ENCODE data around the gene CDK9. TPM values are rescaled to one million over a fixed set of nuclear protein-coding genes. Genes with fewer than 3 reads are reported as not detected.

Gene CDK9
- total RNA-seq, 1 experiment from 2014 or later, result 48.7 TPM

DNA sequence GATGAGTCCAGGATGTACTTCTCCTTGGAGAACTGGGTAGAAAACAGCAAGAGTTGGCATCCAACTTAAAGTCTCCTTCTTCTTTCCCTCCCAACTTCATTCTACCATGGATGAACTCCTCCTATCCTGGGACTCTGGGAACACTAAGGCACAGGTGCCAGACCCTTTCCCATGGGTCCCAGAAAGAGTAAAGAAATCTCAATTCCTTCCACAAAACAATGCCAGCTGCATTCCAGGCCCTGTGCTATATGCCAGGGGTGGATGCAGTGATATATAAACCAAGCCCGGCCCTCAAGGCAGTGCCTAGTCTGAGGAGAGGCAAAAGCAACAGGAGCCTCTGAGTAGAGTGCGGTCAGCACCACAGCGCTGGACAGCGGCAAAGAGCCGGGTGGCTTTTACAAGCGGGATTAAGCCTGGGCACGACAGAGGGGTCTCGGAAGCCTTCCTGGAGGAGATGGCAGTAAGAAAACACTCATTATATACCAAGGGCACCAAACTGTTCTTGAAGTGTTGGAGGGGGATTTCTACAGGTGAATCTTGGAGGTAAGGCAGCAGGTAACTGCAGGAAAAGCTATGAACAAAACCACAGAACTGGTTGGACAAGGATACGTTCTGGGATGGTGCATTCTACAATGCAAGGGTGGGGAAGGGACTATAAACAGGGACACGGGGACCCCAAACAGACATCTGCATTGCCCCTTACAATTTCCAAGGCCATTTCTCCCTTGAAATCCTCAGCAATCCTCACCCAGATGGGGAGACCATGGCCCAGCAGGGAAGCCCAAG lies 34.4 kb upstream of the CDK9 start:
- no peaks in the 10 kb centered on the region for H3K9me3 ChIP-seq (ENCODE audit: control insufficient read depth, insufficient read depth, low read depth, low read length)
- ChIA-PET POLR2A (no interaction called here), CTCF (no interaction called here)
- H3K27me3 ChIP-seq (ENCODE audit: control insufficient read depth, insufficient read depth, low read length), result peaks cover 2% of the 10 kb centered on the region; the same call in 1 of the 2 replicates
- H3K27ac ChIP-seq (ENCODE audit: low read length), result no peak overlapping the region
- H3K36me3 ChIP-seq (ENCODE audit: control insufficient read depth, insufficient read depth, low read length), result no peaks in the 10 kb centered on the region
- DNase-seq (ENCODE audit: low read depth, low spot score) (no peak), ATAC-seq (no peak)
- intact Hi-C loops (cut with micrococcal nuclease; ENCODE audit: unreplicated experiment), result no loop called here
- no TSS peak for BruUV-seq (replicated peaks)
- TF ChIP-seq, protein P1, sequence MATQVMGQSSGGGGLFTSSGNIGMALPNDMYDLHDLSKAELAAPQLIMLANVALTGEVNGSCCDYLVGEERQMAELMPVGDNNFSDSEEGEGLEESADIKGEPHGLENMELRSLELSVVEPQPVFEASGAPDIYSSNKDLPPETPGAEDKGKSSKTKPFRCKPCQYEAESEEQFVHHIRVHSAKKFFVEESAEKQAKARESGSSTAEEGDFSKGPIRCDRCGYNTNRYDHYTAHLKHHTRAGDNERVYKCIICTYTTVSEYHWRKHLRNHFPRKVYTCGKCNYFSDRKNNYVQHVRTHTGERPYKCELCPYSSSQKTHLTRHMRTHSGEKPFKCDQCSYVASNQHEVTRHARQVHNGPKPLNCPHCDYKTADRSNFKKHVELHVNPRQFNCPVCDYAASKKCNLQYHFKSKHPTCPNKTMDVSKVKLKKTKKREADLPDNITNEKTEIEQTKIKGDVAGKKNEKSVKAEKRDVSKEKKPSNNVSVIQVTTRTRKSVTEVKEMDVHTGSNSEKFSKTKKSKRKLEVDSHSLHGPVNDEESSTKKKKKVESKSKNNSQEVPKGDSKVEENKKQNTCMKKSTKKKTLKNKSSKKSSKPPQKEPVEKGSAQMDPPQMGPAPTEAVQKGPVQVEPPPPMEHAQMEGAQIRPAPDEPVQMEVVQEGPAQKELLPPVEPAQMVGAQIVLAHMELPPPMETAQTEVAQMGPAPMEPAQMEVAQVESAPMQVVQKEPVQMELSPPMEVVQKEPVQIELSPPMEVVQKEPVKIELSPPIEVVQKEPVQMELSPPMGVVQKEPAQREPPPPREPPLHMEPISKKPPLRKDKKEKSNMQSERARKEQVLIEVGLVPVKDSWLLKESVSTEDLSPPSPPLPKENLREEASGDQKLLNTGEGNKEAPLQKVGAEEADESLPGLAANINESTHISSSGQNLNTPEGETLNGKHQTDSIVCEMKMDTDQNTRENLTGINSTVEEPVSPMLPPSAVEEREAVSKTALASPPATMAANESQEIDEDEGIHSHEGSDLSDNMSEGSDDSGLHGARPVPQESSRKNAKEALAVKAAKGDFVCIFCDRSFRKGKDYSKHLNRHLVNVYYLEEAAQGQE (IDR thresholded peaks at IDR 0.05; ENCODE audit: insufficient read depth in 1 of 2, low read depth in 2 of 2, low read length in 1 of 2), result peak; percentile 94 to 96
- TF ChIP-seq POLR2AphosphoS5 (IDR thresholded peaks at IDR 0.05; ENCODE audit: low read depth, low read length), result no peak
- no peak overlapping the region for H3K4me3 ChIP-seq (ENCODE audit: low read depth in 2 of 2, low read length in 2 of 2)
- in situ Hi-C loops (cut with HindIII; ENCODE audit: low pct_unique_long_range_greater_than_20kb, low sequenced_read_pairs), result no loop called here
- no peaks in the 10 kb centered on the region for H3K4me1 ChIP-seq (ENCODE audit: control insufficient read depth, insufficient read depth, low read length)

DNA sequence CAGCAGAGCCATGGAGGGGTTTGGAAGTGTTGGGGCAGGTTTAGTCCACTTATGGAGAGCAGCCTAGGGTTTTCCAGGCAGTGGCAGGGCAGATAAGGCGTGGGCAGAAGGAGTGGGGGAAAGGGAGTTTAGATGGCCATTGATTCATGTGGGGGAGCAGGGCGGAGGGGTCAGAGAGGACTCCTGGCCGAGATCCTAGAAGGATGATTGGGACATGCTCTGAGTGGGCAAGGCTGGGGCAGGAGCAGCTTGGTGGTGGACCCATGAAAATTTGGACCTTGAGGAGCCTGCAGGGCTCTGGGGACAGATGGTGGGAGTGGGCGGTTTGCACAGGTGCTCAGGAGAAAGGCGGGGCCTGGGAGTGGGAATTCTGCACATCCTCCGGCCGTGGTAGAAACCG lies 32.7 kb upstream of the CDK9 start:
- ATAC-seq, result no peak
- in situ Hi-C loops (cut with HindIII; ENCODE audit: low pct_unique_long_range_greater_than_20kb, low sequenced_read_pairs), result no loop called here

More for the DNA sequence above, 32.7 kb upstream of the CDK9 start:
- H3K4me1 ChIP-seq (ENCODE audit: control insufficient read depth, insufficient read depth, low read length), result no peaks in the 10 kb centered on the region
- no peak for TF ChIP-seq SIN3A (IDR thresholded peaks at IDR 0.05; ENCODE audit: borderline replicate concordance, insufficient read depth, low read depth, low read length)
- TF ChIP-seq POLR2AphosphoS5 (IDR thresholded peaks at IDR 0.05; ENCODE audit: low read depth, low read length), result no peak
- TF ChIP-seq, protein P2, sequence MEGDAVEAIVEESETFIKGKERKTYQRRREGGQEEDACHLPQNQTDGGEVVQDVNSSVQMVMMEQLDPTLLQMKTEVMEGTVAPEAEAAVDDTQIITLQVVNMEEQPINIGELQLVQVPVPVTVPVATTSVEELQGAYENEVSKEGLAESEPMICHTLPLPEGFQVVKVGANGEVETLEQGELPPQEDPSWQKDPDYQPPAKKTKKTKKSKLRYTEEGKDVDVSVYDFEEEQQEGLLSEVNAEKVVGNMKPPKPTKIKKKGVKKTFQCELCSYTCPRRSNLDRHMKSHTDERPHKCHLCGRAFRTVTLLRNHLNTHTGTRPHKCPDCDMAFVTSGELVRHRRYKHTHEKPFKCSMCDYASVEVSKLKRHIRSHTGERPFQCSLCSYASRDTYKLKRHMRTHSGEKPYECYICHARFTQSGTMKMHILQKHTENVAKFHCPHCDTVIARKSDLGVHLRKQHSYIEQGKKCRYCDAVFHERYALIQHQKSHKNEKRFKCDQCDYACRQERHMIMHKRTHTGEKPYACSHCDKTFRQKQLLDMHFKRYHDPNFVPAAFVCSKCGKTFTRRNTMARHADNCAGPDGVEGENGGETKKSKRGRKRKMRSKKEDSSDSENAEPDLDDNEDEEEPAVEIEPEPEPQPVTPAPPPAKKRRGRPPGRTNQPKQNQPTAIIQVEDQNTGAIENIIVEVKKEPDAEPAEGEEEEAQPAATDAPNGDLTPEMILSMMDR (IDR thresholded peaks at IDR 0.05), result no peak
- TF ChIP-seq, protein P1 (IDR thresholded peaks at IDR 0.05; ENCODE audit: insufficient read depth in 1 of 2, low read depth in 2 of 2, low read length in 1 of 2), result no peak
- TF ChIP-seq TCF7L2 (IDR thresholded peaks at IDR 0.05; ENCODE audit: low read depth, low read length), result no peak
- peaks cover 2% of the 10 kb centered on the region; the same call in 1 of the 2 replicates for H3K27me3 ChIP-seq (ENCODE audit: control insufficient read depth, insufficient read depth, low read length)
- no peak overlapping the region for H3K27ac ChIP-seq (ENCODE audit: low read length)
- DNase-seq (ENCODE audit: low read depth, low spot score), result no peak
- ChIA-PET CTCF (no interaction called here), POLR2A (no interaction called here)
- H3K4me3 ChIP-seq (ENCODE audit: low read depth in 2 of 2, low read length in 2 of 2), result no peak overlapping the region
- intact Hi-C loops (cut with micrococcal nuclease; ENCODE audit: unreplicated experiment), result no loop called here
- BruUV-seq (replicated peaks), result no TSS peak
- no peaks in the 10 kb centered on the region for H3K36me3 ChIP-seq (ENCODE audit: control insufficient read depth, insufficient read depth, low read length)
- H3K9me3 ChIP-seq (ENCODE audit: control insufficient read depth, insufficient read depth, low read depth, low read length), result no peaks in the 10 kb centered on the region
